Esophagus muscularis mucosa (tissue), 4 donors: ENCODE data around the gene C16orf96.
A peak's percentile ranks its signal among the peaks of the same experiment; 100 is the strongest.

Experiments
- CTCF ChIP-seq, 3 experiments: fragments of 200-600 bp in 2 of 3; fragments of 450-650 bp in 1 of 3; sonication (generic) in 2 of 3; IDR thresholded peaks; one replicate each; pipeline ENCODE4 v1.5.1; 2017 to 2019; ENCODE audit warnings: antibody characterized with exemption in 3 of 3, mild to moderate bottlenecking in 2 of 3, moderate library complexity in 1 of 3
- EP300 ChIP-seq: sonication (generic); formaldehyde crosslinking; IDR thresholded peaks from one replicate; pipeline ENCODE4 v1.6.1; 2017; ENCODE audit warnings: antibody characterized with exemption
- POLR2A ChIP-seq: fragments of 450-650 bp; IDR thresholded peaks from one replicate; pipeline ENCODE4 v1.6.1; 2017; ENCODE audit warnings: antibody characterized with exemption, moderate library complexity, mild to moderate bottlenecking, low read depth
- POLR2AphosphoS5 ChIP-seq, 2 donors: sonication (generic); formaldehyde crosslinking; IDR thresholded peaks; one replicate each; pipeline ENCODE4 v1.6.1; 2017; ENCODE audit warnings: antibody characterized with exemption in 2 of 2

DNA sequence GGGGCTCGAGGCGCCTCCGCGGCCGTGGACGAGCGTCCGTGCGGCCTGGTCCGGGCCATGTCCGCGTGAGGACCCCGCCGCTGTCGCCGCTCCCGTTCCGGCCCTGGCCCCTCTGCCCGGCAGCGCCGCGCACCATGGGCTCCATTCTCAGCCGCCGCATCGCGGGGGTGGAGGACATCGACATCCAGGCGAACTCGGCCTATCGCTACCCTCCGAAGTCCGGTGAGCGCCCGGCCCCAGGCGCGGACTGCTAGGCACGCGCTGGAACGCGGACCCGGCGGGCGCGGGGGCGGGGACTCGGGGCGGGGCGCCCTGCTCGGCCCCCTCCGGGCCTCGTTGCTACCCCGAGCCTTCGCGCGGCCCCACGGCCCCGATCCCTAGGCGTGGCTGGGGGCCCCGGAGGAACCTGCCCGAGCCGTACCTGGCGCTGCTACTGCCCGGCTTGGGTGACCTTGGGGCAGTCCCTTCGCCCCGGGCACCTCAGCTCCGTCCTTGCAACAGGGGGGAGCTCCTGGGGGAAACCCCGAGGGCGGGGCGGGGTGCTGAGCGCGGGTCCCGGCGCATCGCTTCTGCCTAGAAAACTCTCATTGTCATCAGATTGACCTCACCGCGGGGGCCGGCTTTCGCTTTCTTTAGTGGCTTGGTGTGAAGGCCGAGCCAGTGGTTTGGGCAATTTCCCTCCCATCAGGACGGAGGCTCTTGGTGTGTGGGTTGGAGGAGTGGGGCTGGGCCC is 68.9 kb downstream of the C16orf96 start:
- peak; percentile 66 for TF ChIP-seq POLR2A
- no peak for TF ChIP-seq EP300
- TF ChIP-seq CTCF (IDR thresholded peaks at IDR 0.05) = no peak
- peak; percentile 37 to 90 for TF ChIP-seq POLR2AphosphoS5 (IDR thresholded peaks at IDR 0.05)
